ENCODE results near the gene SLC4A7.

DNA sequence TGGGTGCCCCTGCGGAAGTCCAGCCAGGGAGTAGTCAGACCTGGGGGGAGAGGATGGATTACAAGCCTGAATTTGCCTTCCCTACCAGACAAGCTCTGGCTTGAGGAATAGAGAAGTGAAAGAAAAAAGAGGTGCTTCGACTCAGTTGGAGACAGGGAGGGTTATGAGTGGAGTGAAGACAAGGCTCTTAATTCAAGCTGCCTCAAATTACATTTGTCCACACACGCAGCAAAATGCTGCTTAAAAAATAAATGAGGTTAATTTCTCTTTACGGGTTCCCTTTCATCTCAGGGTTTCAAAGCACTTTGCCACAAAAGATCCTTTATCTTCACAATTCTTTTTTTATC, 49.0 kb upstream of the SLC4A7 start:
- TF ChIP-seq CTCF (conservative IDR thresholded peaks at IDR 0.05 in 1 of 2, IDR thresholded peaks at IDR 0.05 in 1 of 2; ENCODE audit: low read depth in 1 of 2, low read length in 2 of 2) (no peak), EZH2 (IDR thresholded peaks at IDR 0.05; ENCODE audit: low read length, missing control alignments) (no peak)
